ENCODE data around the gene ATP1B3. TPM values are rescaled to one million over a fixed set of nuclear protein-coding genes. Genes with fewer than 3 reads are reported as not detected.

ATP1B3 gene
- total and polyA plus RNA-seq, 2 of the 13 experiments (the other 11 are each of a cell fraction or from before 2014, with no cell fraction given), result 84.3 to 93.6 TPM

DNA sequence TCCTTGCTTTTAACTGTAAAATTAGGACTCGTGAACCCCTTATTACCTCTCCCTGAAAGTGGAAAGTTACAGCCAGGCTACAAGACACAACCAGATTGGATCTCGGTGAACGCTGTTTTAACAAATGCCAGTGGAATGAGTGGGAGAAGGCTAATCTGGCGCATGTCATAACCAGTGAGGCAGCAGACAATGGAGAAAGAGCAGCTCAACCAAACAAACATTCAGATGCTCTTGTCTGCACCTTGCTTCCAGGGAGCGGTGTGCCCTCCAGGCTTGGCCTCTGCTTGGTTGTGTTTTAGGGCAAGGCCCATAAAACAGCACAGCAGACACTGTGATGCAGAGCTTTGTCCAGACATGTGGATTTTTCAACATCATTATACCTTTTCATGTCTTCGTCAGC lies 45.9 kb upstream of the ATP1B3 start:
- Histone ChIP-seq H3K9ac (ENCODE audit: insufficient read depth, low read depth, low read length) (no peak overlapping the region), H3K9me3 (ENCODE audit: low read length) (no peaks in the 10 kb centered on the region), H3K4me2 (ENCODE audit: low read depth, low read length) (no peak overlapping the region), H4K20me1 (ENCODE audit: insufficient read depth, low read length) (no peaks in the 10 kb centered on the region), H3K4me1 (ENCODE audit: insufficient read depth, low read length) (no peaks in the 10 kb centered on the region), H2AFZ (ENCODE audit: low read length) (no peak overlapping the region), H3K36me3 (replicated peaks in 1 of 2; ENCODE audit: control insufficient read depth in 1 of 2, insufficient read depth in 2 of 2, low read length in 2 of 2) (no peaks in the 10 kb centered on the region), H3K27me3 (ENCODE audit: control insufficient read depth in 1 of 2, insufficient read depth in 2 of 2, low read length in 2 of 2) (peaks cover 0 to 8% of the 10 kb centered on the region in 2 experiments; a peak in 1 of 5 replicates), H3K79me2 (ENCODE audit: insufficient read depth, low read length) (no peaks in the 10 kb centered on the region), H3K27ac (ENCODE audit: extremely low read length, insufficient read depth, low read length) (no peak overlapping the region), H3K4me3 (replicated peaks in 1 of 3; ENCODE audit: insufficient read depth in 1 of 3, low read depth in 2 of 3, low read length in 3 of 3) (no peak overlapping the region)
- 33% methylated on average over 6 of the region's 6 CpGs for WGBS (ENCODE audit: low lambda C conversion rate)
- no peak for FAIRE-seq
- no TSS peak for BruUV-seq (replicated peaks)
- DNase-seq (ENCODE audit: low spot score), result no peak
- POLR2A ChIA-PET, result no interaction called here
- in situ Hi-C loops (cut with HindIII; ENCODE audit: extremely low pct_ligation_motif_present, low pct_unique_long_range_greater_than_20kb) (no loop called here), intact Hi-C loops (cut with micrococcal nuclease; ENCODE audit: unreplicated experiment) (loop anchor here (5.0 kb wide), 1 partner anchor 43 kb away; no protein-coding TSS in a partner anchor)
- no peak for TF ChIP-seq JARID2 (CRISPR knock-in tag; IDR thresholded peaks at IDR 0.05; ENCODE audit: insufficient replicate concordance)
- ATAC-seq, result no peak
- CTCF ChIA-PET (ENCODE audit: low intra/inter-chr PET ratio, low total read pairs), result no interaction called here

- H3K4me3 ChIP-seq (replicated peaks in 1 of 3; ENCODE audit: insufficient read depth in 1 of 3, low read depth in 2 of 3, low read length in 3 of 3), result no peak overlapping the region
Observed at GRCh38 chr3:141834292-141834691, 42.2 kb upstream of the ATP1B3 start.

More at GRCh38 chr3:141834292-141834691, 42.2 kb upstream of the ATP1B3 start:
- in situ Hi-C loops (cut with HindIII; ENCODE audit: extremely low pct_ligation_motif_present, low pct_unique_long_range_greater_than_20kb) (no loop called here), intact Hi-C loops (cut with micrococcal nuclease; ENCODE audit: unreplicated experiment) (loop anchor here (5.0 kb wide), 1 partner anchor 47 kb away; no protein-coding TSS in a partner anchor)
- no peaks in the 10 kb centered on the region for H3K4me1 ChIP-seq (ENCODE audit: insufficient read depth, low read length)
- no peaks in the 10 kb centered on the region; a peak in 2 of 5 replicates for H3K27me3 ChIP-seq (ENCODE audit: control insufficient read depth in 1 of 2, insufficient read depth in 2 of 2, low read length in 2 of 2)
- no peaks in the 10 kb centered on the region for H3K36me3 ChIP-seq (replicated peaks in 1 of 2; ENCODE audit: control insufficient read depth in 1 of 2, insufficient read depth in 2 of 2, low read length in 2 of 2)
- H3K4me2 ChIP-seq (ENCODE audit: low read depth, low read length), result no peak overlapping the region
- POLR2A ChIA-PET, result no interaction called here
- TF ChIP-seq, protein P1, sequence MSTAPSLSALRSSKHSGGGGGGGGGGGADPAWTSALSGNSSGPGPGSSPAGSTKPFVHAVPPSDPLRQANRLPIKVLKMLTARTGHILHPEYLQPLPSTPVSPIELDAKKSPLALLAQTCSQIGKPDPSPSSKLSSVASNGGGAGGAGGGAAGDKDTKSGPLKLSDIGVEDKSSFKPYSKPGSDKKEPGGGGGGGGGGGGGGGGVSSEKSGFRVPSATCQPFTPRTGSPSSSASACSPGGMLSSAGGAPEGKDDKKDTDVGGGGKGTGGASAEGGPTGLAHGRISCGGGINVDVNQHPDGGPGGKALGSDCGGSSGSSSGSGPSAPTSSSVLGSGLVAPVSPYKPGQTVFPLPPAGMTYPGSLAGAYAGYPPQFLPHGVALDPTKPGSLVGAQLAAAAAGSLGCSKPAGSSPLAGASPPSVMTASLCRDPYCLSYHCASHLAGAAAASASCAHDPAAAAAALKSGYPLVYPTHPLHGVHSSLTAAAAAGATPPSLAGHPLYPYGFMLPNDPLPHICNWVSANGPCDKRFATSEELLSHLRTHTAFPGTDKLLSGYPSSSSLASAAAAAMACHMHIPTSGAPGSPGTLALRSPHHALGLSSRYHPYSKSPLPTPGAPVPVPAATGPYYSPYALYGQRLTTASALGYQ (CRISPR knock-in tag; IDR thresholded peaks at IDR 0.05), result no peak
- TF ChIP-seq, protein P2, sequence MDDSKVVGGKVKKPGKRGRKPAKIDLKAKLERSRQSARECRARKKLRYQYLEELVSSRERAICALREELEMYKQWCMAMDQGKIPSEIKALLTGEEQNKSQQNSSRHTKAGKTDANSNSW (CRISPR knock-in tag; IDR thresholded peaks at IDR 0.05; ENCODE audit: borderline replicate concordance), result no peak
- TF ChIP-seq ZNF510 (CRISPR knock-in tag; IDR thresholded peaks at IDR 0.05; ENCODE audit: low read depth), result no peak
- TF ChIP-seq HOXA3 (CRISPR knock-in tag; IDR thresholded peaks at IDR 0.05), result no peak
- no peak for TF ChIP-seq SNAPC2 (CRISPR knock-in tag; IDR thresholded peaks at IDR 0.05)
- TF ChIP-seq SMARCC2 (IDR thresholded peaks at IDR 0.05), result no peak
- TF ChIP-seq CCDC6 (CRISPR knock-in tag; IDR thresholded peaks at IDR 0.05), result no peak
- no peak overlapping the region for H3K27ac ChIP-seq (ENCODE audit: extremely low read length, insufficient read depth, low read length)
- DNase-seq (ENCODE audit: low spot score) (no peak), FAIRE-seq (no peak), ATAC-seq (no peak)
- no TSS peak for BruUV-seq (replicated peaks)
- no peak overlapping the region for H2AFZ ChIP-seq (ENCODE audit: low read length)
- no peak overlapping the region for H3K9ac ChIP-seq (ENCODE audit: insufficient read depth, low read depth, low read length)
- CTCF ChIA-PET (ENCODE audit: low intra/inter-chr PET ratio, low total read pairs), result no interaction called here
- 88% methylated on average over 3 of the region's 3 CpGs for WGBS (ENCODE audit: low lambda C conversion rate)
- H3K79me2 ChIP-seq (ENCODE audit: insufficient read depth, low read length), result no peaks in the 10 kb centered on the region
- no peaks in the 10 kb centered on the region for H4K20me1 ChIP-seq (ENCODE audit: insufficient read depth, low read length)
- no peaks in the 10 kb centered on the region for H3K9me3 ChIP-seq (ENCODE audit: low read length)

All from HepG2 (cell line).